ENCODE results near the gene COQ9.

DNA sequence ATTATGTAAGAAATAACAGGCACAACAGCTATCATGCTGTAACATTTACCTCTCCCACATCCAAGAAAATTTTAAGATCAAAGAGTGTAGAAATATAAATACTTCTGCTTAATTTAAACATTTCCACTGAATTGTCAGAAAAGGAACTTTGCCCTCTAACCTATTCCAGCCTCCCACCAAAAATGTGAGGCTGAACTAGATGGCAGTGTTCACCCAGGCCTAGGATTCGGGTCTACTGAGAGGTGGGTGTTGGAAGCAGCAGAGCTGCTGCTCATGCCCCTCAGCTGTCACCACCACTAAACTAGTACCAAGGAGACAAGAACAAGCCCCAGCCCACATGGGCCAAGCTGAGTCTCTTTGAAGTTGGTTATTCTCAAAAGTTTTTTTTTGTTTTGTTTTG lies 11.4 kb upstream of the COQ9 start:
- TF ChIP-seq BHLHE40 (IDR thresholded peaks at IDR 0.05; ENCODE audit: low read depth, low read length), result no peak
- TF ChIP-seq, protein P1, sequence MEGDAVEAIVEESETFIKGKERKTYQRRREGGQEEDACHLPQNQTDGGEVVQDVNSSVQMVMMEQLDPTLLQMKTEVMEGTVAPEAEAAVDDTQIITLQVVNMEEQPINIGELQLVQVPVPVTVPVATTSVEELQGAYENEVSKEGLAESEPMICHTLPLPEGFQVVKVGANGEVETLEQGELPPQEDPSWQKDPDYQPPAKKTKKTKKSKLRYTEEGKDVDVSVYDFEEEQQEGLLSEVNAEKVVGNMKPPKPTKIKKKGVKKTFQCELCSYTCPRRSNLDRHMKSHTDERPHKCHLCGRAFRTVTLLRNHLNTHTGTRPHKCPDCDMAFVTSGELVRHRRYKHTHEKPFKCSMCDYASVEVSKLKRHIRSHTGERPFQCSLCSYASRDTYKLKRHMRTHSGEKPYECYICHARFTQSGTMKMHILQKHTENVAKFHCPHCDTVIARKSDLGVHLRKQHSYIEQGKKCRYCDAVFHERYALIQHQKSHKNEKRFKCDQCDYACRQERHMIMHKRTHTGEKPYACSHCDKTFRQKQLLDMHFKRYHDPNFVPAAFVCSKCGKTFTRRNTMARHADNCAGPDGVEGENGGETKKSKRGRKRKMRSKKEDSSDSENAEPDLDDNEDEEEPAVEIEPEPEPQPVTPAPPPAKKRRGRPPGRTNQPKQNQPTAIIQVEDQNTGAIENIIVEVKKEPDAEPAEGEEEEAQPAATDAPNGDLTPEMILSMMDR (conservative IDR thresholded peaks at IDR 0.05; ENCODE audit: low read depth, low read length), result no peak
- TF ChIP-seq RCOR1 (IDR thresholded peaks at IDR 0.05; ENCODE audit: insufficient replicate concordance, low read length), result no peak
- TF ChIP-seq RAD21 (IDR thresholded peaks at IDR 0.05; ENCODE audit: low read length), result no peak
- TF ChIP-seq CEBPB (IDR thresholded peaks at IDR 0.05; ENCODE audit: low read depth, low read length), result no peak
- TF ChIP-seq POLR2A (IDR thresholded peaks at IDR 0.05; ENCODE audit: low read depth, low read length), result no peak
- TF ChIP-seq FOS (IDR thresholded peaks at IDR 0.05; ENCODE audit: low read depth, low read length), result no peak
